ENCODE measurements around the gene PARD3B.

PARD3B gene

GRCh38 chr2:205273627-205274026, 728.4 kb downstream of the PARD3B start:
- no peak for DNase-seq
- H3K27ac ChIP-seq = no peak overlapping the region
- TF ChIP-seq CTCF (IDR thresholded peaks at IDR 0.05; ENCODE audit: low read depth, low read length, missing control alignments) = no peak
- no peaks in the 10 kb centered on the region for H3K27me3 ChIP-seq (replicated peaks)
- no peaks in the 10 kb centered on the region for H3K36me3 ChIP-seq (replicated peaks)
- H3K4me3 ChIP-seq (ENCODE audit: low read depth, low read length) = no peak overlapping the region
- in situ Hi-C loops (cut with HindIII; ENCODE audit: low pct_ligation_motif_present, low sequenced_read_pairs) = no loop called here

GRCh38 chr2:205274801-205275200, 729.5 kb downstream of the PARD3B start:
- TF ChIP-seq CTCF (IDR thresholded peaks at IDR 0.05; ENCODE audit: low read depth, low read length, missing control alignments) = no peak
- DNase-seq = no peak
- Histone ChIP-seq H3K27me3 (replicated peaks) (no peaks in the 10 kb centered on the region), H3K36me3 (replicated peaks) (no peaks in the 10 kb centered on the region), H3K27ac (no peak overlapping the region), H3K4me3 (ENCODE audit: low read depth, low read length) (no peak overlapping the region)
- in situ Hi-C loops (cut with HindIII; ENCODE audit: low pct_ligation_motif_present, low sequenced_read_pairs) = no loop called here

- DNase-seq = no peak
- in situ Hi-C loops (cut with HindIII; ENCODE audit: low pct_ligation_motif_present, low sequenced_read_pairs) = no loop called here
- H3K36me3 ChIP-seq (replicated peaks) = no peaks in the 10 kb centered on the region
Measured at GRCh38 chr2:205276116-205276777, 731.0 kb downstream of the PARD3B start.

GRCh38 chr2:205280596-205281236, 735.4 kb downstream of the PARD3B start:
- Histone ChIP-seq H3K4me3 (ENCODE audit: low read depth, low read length) (no peak overlapping the region), H3K36me3 (replicated peaks) (no peaks in the 10 kb centered on the region), H3K27ac (no peak overlapping the region), H3K27me3 (replicated peaks) (no peaks in the 10 kb centered on the region)
- no peak for DNase-seq
- no peak for TF ChIP-seq CTCF (IDR thresholded peaks at IDR 0.05; ENCODE audit: low read depth, low read length, missing control alignments)
- in situ Hi-C loops (cut with HindIII; ENCODE audit: low pct_ligation_motif_present, low sequenced_read_pairs) = no loop called here

More at GRCh38 chr2:205276116-205276777, 731.0 kb downstream of the PARD3B start:
- Histone ChIP-seq H3K27me3 (replicated peaks) (no peaks in the 10 kb centered on the region), H3K27ac (no peak overlapping the region), H3K4me3 (ENCODE audit: low read depth, low read length) (no peak overlapping the region)
- no peak for TF ChIP-seq CTCF (IDR thresholded peaks at IDR 0.05; ENCODE audit: low read depth, low read length, missing control alignments)

- Histone ChIP-seq H3K27ac (no peak overlapping the region), H3K36me3 (replicated peaks) (no peaks in the 10 kb centered on the region), H3K27me3 (replicated peaks) (no peaks in the 10 kb centered on the region), H3K4me3 (ENCODE audit: low read depth, low read length) (no peak overlapping the region)
- no peak for DNase-seq
- in situ Hi-C loops (cut with HindIII; ENCODE audit: low pct_ligation_motif_present, low sequenced_read_pairs) = no loop called here
- TF ChIP-seq CTCF (IDR thresholded peaks at IDR 0.05; ENCODE audit: low read depth, low read length, missing control alignments) = no peak
Measured at GRCh38 chr2:205283736-205284270, 738.5 kb downstream of the PARD3B start.

Measured in brain microvascular endothelial cell (primary cell).